ENCODE results near the gene FLNC.

DNA sequence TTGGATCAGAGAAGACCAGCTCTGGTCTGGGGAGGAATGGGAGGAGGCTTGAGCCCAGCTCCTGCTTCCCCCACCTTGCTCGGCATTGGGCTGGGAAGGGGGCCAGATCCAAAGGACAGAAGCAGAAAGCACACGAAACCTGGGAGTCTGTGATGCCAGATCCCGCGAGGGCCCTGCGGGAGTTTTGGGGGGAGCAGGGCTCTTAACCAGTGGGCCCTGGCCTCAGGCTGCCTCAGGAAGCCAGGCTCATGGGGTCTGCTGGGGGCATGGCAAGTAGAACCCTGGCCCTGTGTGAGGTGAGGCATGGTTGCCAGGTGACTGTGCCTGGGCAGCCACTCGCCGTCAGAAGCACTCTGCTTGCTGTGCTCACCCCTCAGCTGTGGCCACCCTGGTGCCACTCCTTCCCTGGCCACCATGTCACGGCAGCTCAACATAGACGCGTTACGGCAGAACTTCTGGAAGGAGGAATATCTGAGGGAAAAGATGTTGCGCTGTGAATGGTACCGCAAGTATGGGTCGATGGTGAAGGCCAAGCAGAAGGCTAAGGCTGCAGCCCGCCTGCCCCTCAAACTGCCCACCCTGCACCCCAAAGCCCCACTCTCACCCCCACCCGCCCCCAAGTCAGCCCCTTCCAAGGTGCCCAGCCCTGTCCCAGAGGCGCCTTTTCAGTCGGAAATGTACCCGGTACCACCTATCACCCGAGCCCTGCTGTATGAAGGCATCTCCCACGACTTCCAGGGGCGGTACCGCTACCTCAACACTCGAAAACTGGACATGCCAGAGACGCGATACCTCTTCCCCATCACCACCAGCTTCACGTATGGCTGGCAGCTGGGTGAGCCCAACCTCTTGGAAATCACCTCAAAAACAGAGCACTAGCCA, 36.0 kb downstream of the FLNC start:
- TF ChIP-seq, protein P1, sequence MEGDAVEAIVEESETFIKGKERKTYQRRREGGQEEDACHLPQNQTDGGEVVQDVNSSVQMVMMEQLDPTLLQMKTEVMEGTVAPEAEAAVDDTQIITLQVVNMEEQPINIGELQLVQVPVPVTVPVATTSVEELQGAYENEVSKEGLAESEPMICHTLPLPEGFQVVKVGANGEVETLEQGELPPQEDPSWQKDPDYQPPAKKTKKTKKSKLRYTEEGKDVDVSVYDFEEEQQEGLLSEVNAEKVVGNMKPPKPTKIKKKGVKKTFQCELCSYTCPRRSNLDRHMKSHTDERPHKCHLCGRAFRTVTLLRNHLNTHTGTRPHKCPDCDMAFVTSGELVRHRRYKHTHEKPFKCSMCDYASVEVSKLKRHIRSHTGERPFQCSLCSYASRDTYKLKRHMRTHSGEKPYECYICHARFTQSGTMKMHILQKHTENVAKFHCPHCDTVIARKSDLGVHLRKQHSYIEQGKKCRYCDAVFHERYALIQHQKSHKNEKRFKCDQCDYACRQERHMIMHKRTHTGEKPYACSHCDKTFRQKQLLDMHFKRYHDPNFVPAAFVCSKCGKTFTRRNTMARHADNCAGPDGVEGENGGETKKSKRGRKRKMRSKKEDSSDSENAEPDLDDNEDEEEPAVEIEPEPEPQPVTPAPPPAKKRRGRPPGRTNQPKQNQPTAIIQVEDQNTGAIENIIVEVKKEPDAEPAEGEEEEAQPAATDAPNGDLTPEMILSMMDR (IDR thresholded peaks at IDR 0.05) = no peak
- TF ChIP-seq TCF7L2 (IDR thresholded peaks at IDR 0.05; ENCODE audit: low read depth, low read length) (no peak), POLR2AphosphoS5 (IDR thresholded peaks at IDR 0.05; ENCODE audit: low read depth, low read length) (no peak), SIN3A (IDR thresholded peaks at IDR 0.05; ENCODE audit: borderline replicate concordance, insufficient read depth, low read depth, low read length) (no peak)
- TF ChIP-seq, protein P2, sequence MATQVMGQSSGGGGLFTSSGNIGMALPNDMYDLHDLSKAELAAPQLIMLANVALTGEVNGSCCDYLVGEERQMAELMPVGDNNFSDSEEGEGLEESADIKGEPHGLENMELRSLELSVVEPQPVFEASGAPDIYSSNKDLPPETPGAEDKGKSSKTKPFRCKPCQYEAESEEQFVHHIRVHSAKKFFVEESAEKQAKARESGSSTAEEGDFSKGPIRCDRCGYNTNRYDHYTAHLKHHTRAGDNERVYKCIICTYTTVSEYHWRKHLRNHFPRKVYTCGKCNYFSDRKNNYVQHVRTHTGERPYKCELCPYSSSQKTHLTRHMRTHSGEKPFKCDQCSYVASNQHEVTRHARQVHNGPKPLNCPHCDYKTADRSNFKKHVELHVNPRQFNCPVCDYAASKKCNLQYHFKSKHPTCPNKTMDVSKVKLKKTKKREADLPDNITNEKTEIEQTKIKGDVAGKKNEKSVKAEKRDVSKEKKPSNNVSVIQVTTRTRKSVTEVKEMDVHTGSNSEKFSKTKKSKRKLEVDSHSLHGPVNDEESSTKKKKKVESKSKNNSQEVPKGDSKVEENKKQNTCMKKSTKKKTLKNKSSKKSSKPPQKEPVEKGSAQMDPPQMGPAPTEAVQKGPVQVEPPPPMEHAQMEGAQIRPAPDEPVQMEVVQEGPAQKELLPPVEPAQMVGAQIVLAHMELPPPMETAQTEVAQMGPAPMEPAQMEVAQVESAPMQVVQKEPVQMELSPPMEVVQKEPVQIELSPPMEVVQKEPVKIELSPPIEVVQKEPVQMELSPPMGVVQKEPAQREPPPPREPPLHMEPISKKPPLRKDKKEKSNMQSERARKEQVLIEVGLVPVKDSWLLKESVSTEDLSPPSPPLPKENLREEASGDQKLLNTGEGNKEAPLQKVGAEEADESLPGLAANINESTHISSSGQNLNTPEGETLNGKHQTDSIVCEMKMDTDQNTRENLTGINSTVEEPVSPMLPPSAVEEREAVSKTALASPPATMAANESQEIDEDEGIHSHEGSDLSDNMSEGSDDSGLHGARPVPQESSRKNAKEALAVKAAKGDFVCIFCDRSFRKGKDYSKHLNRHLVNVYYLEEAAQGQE (IDR thresholded peaks at IDR 0.05; ENCODE audit: insufficient read depth in 1 of 2, low read depth in 2 of 2, low read length in 1 of 2) = no peak
